H9 (cell line): Measurements from ENCODE around the gene RPL37A. TPM values are rescaled to one million over a fixed set of nuclear protein-coding genes. Genes with fewer than 3 reads are reported as not detected.

Experiments
- DNase-seq: peaks from one replicate; pipeline ENCODE4 v3.0.0-alpha.2; 2017
- H2AFZ ChIP-seq: one replicate; pipeline ENCODE4 v1.6.1; 2013; ENCODE audit warnings: mild to moderate bottlenecking, low read length, control low read depth, moderate library complexity
- H2AK5ac ChIP-seq: 2 replicates; pipeline ENCODE4 v1.6.1; 2013; ENCODE audit warnings: low read length, control low read depth, mixed read lengths; ENCODE audit not compliant: insufficient read length
- H2BK120ac ChIP-seq: one replicate; pipeline ENCODE4 v1.6.1; 2013; ENCODE audit warnings: low read depth, mild to moderate bottlenecking, low read length, control low read depth, inconsistent platforms; ENCODE audit not compliant: poor library complexity, severe bottlenecking
- H2BK12ac ChIP-seq: 2 replicates; pipeline ENCODE4 v1.6.1; 2013; ENCODE audit warnings: low read length, control low read depth, mixed read lengths, low read depth; ENCODE audit not compliant: insufficient read length
- H2BK15ac ChIP-seq: 2 replicates; pipeline ENCODE4 v1.6.1; 2013; ENCODE audit warnings: low read depth, low read length, control low read depth
- H2BK20ac ChIP-seq: one replicate; pipeline ENCODE4 v1.6.1; 2013; ENCODE audit warnings: low read depth, mild to moderate bottlenecking, low read length, control low read depth, inconsistent platforms; ENCODE audit not compliant: poor library complexity, severe bottlenecking
- H2BK5ac ChIP-seq: 2 replicates; pipeline ENCODE4 v1.6.1; 2013; ENCODE audit warnings: low read length, control low read depth, mixed read lengths; ENCODE audit not compliant: insufficient read length
- H3K14ac ChIP-seq: 2 replicates; pipeline ENCODE4 v1.6.1; 2013; ENCODE audit warnings: low read length, control low read depth; ENCODE audit not compliant: insufficient read depth
- H3K18ac ChIP-seq: 2 replicates; pipeline ENCODE4 v1.6.1; 2013; ENCODE audit warnings: low read depth, mild to moderate bottlenecking, mixed read lengths, low read length, control low read depth; ENCODE audit not compliant: insufficient read length
- H3K23ac ChIP-seq: 2 replicates; pipeline ENCODE4 v1.6.1; 2013; ENCODE audit warnings: low read length, control low read depth, mixed read lengths, low read depth; ENCODE audit not compliant: insufficient read length
- H3K23me2 ChIP-seq: 2 replicates; pipeline ENCODE4 v1.6.1; 2013; ENCODE audit warnings: low read depth, mild to moderate bottlenecking, mixed read lengths, low read length, control low read depth; ENCODE audit not compliant: insufficient read length, poor library complexity, severe bottlenecking
- H3K27ac ChIP-seq: 2 replicates; pipeline ENCODE4 v1.5.1; 2013; ENCODE audit warnings: low read length, control low read depth, mixed read lengths, low read depth; ENCODE audit not compliant: insufficient read length
- H3K27me3 ChIP-seq: 2 replicates; pipeline ENCODE4 v1.6.1; 2013; ENCODE audit warnings: low read length, control low read depth, inconsistent platforms; ENCODE audit not compliant: insufficient read depth
- H3K4ac ChIP-seq: 2 replicates; pipeline ENCODE4 v1.6.1; 2013; ENCODE audit warnings: low read depth, mild to moderate bottlenecking, control low read depth, inconsistent platforms, low read length, moderate library complexity
- H3K4me1 ChIP-seq: 2 replicates; pipeline ENCODE4 v1.6.1; 2013; ENCODE audit warnings: low read length, control low read depth, inconsistent platforms; ENCODE audit not compliant: insufficient read depth
- H3K4me2 ChIP-seq: 2 replicates; pipeline ENCODE4 v1.6.1; 2013; ENCODE audit warnings: low read length, control low read depth, mixed read lengths; ENCODE audit not compliant: insufficient read length, insufficient read depth
- H3K56ac ChIP-seq: 2 replicates; pipeline ENCODE4 v1.6.1; 2013; ENCODE audit warnings: low read depth, mild to moderate bottlenecking, mixed read lengths, low read length, control low read depth; ENCODE audit not compliant: insufficient read length
- H3K79me1 ChIP-seq: 2 replicates; pipeline ENCODE4 v1.6.1; 2013; ENCODE audit warnings: low read depth, mild to moderate bottlenecking, moderate library complexity, low read length, control low read depth, inconsistent platforms; ENCODE audit not compliant: insufficient read depth, poor library complexity, severe bottlenecking
- H3K79me2 ChIP-seq: 2 replicates; pipeline ENCODE4 v1.6.1; 2013; ENCODE audit warnings: low read length, control low read depth, inconsistent platforms; ENCODE audit not compliant: insufficient read depth
- H3K9ac ChIP-seq: 2 replicates; pipeline ENCODE4 v1.6.1; 2013; ENCODE audit warnings: low read length, control low read depth, mixed read lengths; ENCODE audit not compliant: insufficient read length; ENCODE audit errors: extremely low read depth
- H3K9me3 ChIP-seq: one replicate; pipeline ENCODE4 v1.6.1; 2013; ENCODE audit warnings: low read depth, low read length, inconsistent platforms; ENCODE audit not compliant: control insufficient read depth
- H3T11ph ChIP-seq: one replicate; pipeline ENCODE4 v1.6.1; 2013; ENCODE audit warnings: mild to moderate bottlenecking, low read length, control low read depth, inconsistent platforms
- H4K20me1 ChIP-seq: one replicate; pipeline ENCODE4 v1.6.1; 2013; ENCODE audit not compliant: control insufficient read depth, insufficient read length, insufficient read depth
- H4K5ac ChIP-seq: 2 replicates; pipeline ENCODE4 v1.6.1; 2013; ENCODE audit warnings: low read depth, mild to moderate bottlenecking, mixed read lengths, low read length, control low read depth; ENCODE audit not compliant: insufficient read length
- H4K8ac ChIP-seq: replicated peaks from 2 replicates; pipeline ENCODE4 v1.6.1; 2013; ENCODE audit warnings: low read length, control low read depth, mixed read lengths, low read depth; ENCODE audit not compliant: insufficient read length
- H4K91ac ChIP-seq: 2 replicates; pipeline ENCODE4 v1.6.1; 2013; ENCODE audit warnings: low read depth, mild to moderate bottlenecking, moderate library complexity, mixed read lengths, low read length, control low read depth; ENCODE audit not compliant: insufficient read length
- H3K27ac Mint-ChIP-seq, 3 experiments: 2 replicates in 2 of 3; 3 replicates in 1 of 3; pipeline ENCODE4 v1.8.0; 2020 to 2021; ENCODE audit warnings: mixed read lengths in 3 of 3, mild to moderate bottlenecking in 1 of 3, moderate library complexity in 1 of 3
- H3K27me3 Mint-ChIP-seq: 2 replicates; pipeline ENCODE4 v1.8.0; 2021; ENCODE audit warnings: low read depth, mild to moderate bottlenecking, moderate library complexity, mixed read lengths
- H3K36me3 Mint-ChIP-seq, 3 experiments: 2 replicates in 2 of 3; 3 replicates in 1 of 3; pipeline ENCODE4 v1.8.0; 2020 to 2021; ENCODE audit warnings: low read depth in 3 of 3, mixed read lengths in 3 of 3; ENCODE audit not compliant: insufficient read depth in 1 of 3
- H3K4me1 Mint-ChIP-seq, 2 experiments: 2 replicates each; pipeline ENCODE4 v1.8.0; 2020; ENCODE audit warnings: mixed read lengths in 2 of 2
- H3K4me3 Mint-ChIP-seq, 2 experiments: 2 replicates in 1 of 2; 3 replicates in 1 of 2; pipeline ENCODE4 v1.8.0; 2020 to 2021; ENCODE audit warnings: mild to moderate bottlenecking in 2 of 2, mixed read lengths in 2 of 2, moderate library complexity in 1 of 2
- H3K9me3 Mint-ChIP-seq, 2 experiments: 2 replicates in 1 of 2; 3 replicates in 1 of 2; pipeline ENCODE4 v1.8.0; 2020; ENCODE audit warnings: mild to moderate bottlenecking in 2 of 2, mixed read lengths in 2 of 2, moderate library complexity in 1 of 2
- WGBS: extraction: QIAGEN DNeasy Blood & Tissue Kit; methylation state at CpG from one replicate; pipeline ENCODE4 v1.1.7; 2013; ENCODE audit warnings: missing lambda C conversion rate, low lambda C conversion rate, mixed read lengths; ENCODE audit not compliant: insufficient read length; ENCODE audit errors: extremely low coverage; 5-methylcytosine and 5-hydroxymethylcytosine counted together
- total RNA-seq: library from RNA; stranded (reverse); gene quantifications from 2 replicates; pipeline ENCODE4 v1.2.1, GENCODE V29; 2021
- TF ChIP-seq, protein P1 (sequence below): fragments of 200-600 bp; sonication (generic); conservative IDR thresholded peaks from 3 replicates; pipeline ENCODE4 v1.8.0; 2021; ENCODE audit warnings: antibody characterized with exemption, mild to moderate bottlenecking

Gene RPL37A
- total RNA-seq, 1 experiment from 2014 or later = 3,769 TPM

DNA sequence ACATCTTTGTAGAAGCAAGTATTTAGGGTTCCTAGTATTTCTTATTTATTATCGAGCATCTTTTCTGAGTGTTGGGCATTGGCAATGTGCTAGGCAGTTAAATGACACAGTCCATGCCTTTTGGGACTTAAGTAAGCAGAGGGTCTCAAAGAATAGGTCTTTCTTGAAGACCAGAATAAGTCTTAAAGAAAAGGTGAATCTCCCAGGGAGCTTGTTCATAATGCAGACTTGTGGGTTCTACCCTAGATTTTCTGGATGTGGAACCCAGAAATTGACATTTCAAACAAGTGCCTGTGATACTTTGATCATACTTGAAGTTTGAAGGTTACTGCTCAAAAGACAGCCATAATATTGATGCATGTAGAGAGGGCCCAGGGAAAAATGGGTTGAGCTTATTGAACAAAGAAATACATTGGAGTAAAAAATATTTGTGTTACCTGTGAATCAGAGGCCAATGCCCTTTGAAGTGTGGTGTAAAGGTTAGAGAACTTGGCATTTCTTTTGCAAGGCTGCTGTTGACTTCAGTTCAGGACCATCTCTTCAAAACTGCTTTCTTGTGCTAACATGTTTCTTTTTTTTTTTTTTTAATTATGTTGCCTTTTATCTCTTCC is 24.4 kb downstream of the RPL37A start:
- Mint-ChIP-seq H3K27ac (no peak overlapping the region), H3K4me1 (peaks cover 0 to 10% of the 10 kb centered on the region in 2 experiments; a peak in 2 of 4 replicates), H3K27me3 (no peaks in the 10 kb centered on the region), H3K9me3 (peaks cover 0 to 7% of the 10 kb centered on the region in 2 experiments; a peak in 2 of 5 replicates), H3K36me3 (peaks cover 12 to 23% (median 13%) of the 10 kb centered on the region in 3 experiments), H3K4me3 (no peak overlapping the region)
- no peak overlapping the region for H4K91ac ChIP-seq
- TF ChIP-seq, protein P1, sequence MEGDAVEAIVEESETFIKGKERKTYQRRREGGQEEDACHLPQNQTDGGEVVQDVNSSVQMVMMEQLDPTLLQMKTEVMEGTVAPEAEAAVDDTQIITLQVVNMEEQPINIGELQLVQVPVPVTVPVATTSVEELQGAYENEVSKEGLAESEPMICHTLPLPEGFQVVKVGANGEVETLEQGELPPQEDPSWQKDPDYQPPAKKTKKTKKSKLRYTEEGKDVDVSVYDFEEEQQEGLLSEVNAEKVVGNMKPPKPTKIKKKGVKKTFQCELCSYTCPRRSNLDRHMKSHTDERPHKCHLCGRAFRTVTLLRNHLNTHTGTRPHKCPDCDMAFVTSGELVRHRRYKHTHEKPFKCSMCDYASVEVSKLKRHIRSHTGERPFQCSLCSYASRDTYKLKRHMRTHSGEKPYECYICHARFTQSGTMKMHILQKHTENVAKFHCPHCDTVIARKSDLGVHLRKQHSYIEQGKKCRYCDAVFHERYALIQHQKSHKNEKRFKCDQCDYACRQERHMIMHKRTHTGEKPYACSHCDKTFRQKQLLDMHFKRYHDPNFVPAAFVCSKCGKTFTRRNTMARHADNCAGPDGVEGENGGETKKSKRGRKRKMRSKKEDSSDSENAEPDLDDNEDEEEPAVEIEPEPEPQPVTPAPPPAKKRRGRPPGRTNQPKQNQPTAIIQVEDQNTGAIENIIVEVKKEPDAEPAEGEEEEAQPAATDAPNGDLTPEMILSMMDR = no peak
- peaks cover 3% of the 10 kb centered on the region for H4K20me1 ChIP-seq
- no peak overlapping the region for H3K23ac ChIP-seq
- H4K8ac ChIP-seq = no peak overlapping the region
- no peak overlapping the region for H2AFZ ChIP-seq
- H3K18ac ChIP-seq = no peak overlapping the region
- no peaks in the 10 kb centered on the region; the same call in 1 of the 2 replicates for H3K4me1 ChIP-seq
- no peak overlapping the region for H3K14ac ChIP-seq
- no peak for DNase-seq
- H2BK15ac ChIP-seq = no peak overlapping the region
- H3K23me2 ChIP-seq = no peaks in the 10 kb centered on the region
- H3K9me3 ChIP-seq = no peaks in the 10 kb centered on the region
- H2BK5ac ChIP-seq = no peak overlapping the region
- no peak overlapping the region for H2BK20ac ChIP-seq
- no CpG with 5 or more reads among the region's 1 CpG for WGBS
- no peaks in the 10 kb centered on the region for H3K27me3 ChIP-seq
- no peak overlapping the region for H3K27ac ChIP-seq
- H3K4me2 ChIP-seq = no peak overlapping the region
- H2AK5ac ChIP-seq = no peak overlapping the region
- no peak overlapping the region for H2BK12ac ChIP-seq
- H3K79me2 ChIP-seq = no peaks in the 10 kb centered on the region
- H3K9ac ChIP-seq = no peak overlapping the region
- H3T11ph ChIP-seq = no peak overlapping the region
- H3K4ac ChIP-seq = no peak overlapping the region
- no peak overlapping the region for H4K5ac ChIP-seq
- H3K56ac ChIP-seq = no peak overlapping the region
- no peak overlapping the region for H2BK120ac ChIP-seq
- H3K79me1 ChIP-seq = no peaks in the 10 kb centered on the region
